Tibial artery (tissue), 4 donors: ENCODE data around the gene PPAN.

Experiments used
- DNase-seq, 2 donors: peaks; one replicate each; pipeline ENCODE4 v3.0.0-alpha.2; 2019
- H3K27ac ChIP-seq, 2 donors: fragments of 200-600 bp; sonication (generic) in 1 of 2; 1 replicate in 1 of 2; 2 replicates in 1 of 2; pipeline ENCODE4 v1.5.1; 2018 to 2019; ENCODE audit warnings: mild to moderate bottlenecking in 1 of 2
- H3K27me3 ChIP-seq, 2 donors: fragments of 200-600 bp; sonication (generic) in 1 of 2; one replicate each; pipeline versions ENCODE4 v1.5.1 to v1.6.0; 2016 to 2019
- H3K36me3 ChIP-seq, 3 donors: fragments of 200-600 bp; sonication (generic) in 2 of 3; one replicate each; pipeline ENCODE4 v1.5.1; 2016 to 2019; ENCODE audit warnings: mild to moderate bottlenecking in 2 of 3
- H3K4me1 ChIP-seq, 4 donors: fragments of 200-600 bp; sonication (generic) in 2 of 4; 1 replicate in 3 of 4; 2 replicates in 1 of 4; pipeline ENCODE4 v1.5.1; 2016 to 2019
- H3K4me3 ChIP-seq, 2 donors: fragments of 200-600 bp; sonication (generic) in 1 of 2; 1 replicate in 1 of 2; 2 replicates in 1 of 2; pipeline ENCODE4 v1.5.1; 2018 to 2019; ENCODE audit warnings: mild to moderate bottlenecking in 2 of 2
- H3K9me3 ChIP-seq, 3 donors: fragments of 200-600 bp; sonication (generic) in 1 of 3; one replicate each; pipeline ENCODE4 v1.5.1; 2016 to 2019
- intact Hi-C: fragments of 100-400 bp; cut with DNase I; formaldehyde crosslinking; loops from one replicate; pipeline ENCODE4 v1.15.0; 2023; ENCODE audit warnings: low total_unique reads
- TF ChIP-seq, protein P1 (sequence below), 2 experiments: fragments of 200-600 bp in 1 of 2; fragments of 450-650 bp in 1 of 2; IDR thresholded peaks; one replicate each; pipeline ENCODE4 v1.5.1; 2017 to 2019; ENCODE audit warnings: antibody characterized with exemption in 2 of 2, mild to moderate bottlenecking in 1 of 2, moderate library complexity in 1 of 2

The PPAN gene

DNA sequence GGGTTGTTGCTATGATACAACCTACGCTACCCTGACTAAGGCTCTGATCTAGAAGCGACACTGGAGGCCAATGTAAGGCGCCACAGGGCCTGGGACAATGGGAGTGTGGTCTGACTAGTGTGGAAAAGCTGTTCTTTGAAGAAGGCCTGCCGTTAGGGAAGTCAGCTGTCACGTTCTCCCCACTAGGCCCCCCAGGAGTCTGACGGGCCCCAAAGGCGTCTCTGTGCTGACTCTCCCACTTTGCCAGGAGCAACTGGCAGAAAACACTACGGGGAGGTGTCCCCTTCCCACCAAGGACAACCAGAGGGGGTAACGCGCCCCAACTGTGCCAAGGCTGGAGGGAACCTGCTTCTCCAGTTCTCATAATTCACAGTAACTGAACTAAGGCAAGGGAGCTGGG lies 38.9 kb downstream of the PPAN start:
- peaks cover 67 to 94% (median 91%) of the 10 kb centered on the region in 3 donors for H3K36me3 ChIP-seq
- TF ChIP-seq, protein P1, sequence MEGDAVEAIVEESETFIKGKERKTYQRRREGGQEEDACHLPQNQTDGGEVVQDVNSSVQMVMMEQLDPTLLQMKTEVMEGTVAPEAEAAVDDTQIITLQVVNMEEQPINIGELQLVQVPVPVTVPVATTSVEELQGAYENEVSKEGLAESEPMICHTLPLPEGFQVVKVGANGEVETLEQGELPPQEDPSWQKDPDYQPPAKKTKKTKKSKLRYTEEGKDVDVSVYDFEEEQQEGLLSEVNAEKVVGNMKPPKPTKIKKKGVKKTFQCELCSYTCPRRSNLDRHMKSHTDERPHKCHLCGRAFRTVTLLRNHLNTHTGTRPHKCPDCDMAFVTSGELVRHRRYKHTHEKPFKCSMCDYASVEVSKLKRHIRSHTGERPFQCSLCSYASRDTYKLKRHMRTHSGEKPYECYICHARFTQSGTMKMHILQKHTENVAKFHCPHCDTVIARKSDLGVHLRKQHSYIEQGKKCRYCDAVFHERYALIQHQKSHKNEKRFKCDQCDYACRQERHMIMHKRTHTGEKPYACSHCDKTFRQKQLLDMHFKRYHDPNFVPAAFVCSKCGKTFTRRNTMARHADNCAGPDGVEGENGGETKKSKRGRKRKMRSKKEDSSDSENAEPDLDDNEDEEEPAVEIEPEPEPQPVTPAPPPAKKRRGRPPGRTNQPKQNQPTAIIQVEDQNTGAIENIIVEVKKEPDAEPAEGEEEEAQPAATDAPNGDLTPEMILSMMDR (IDR thresholded peaks at IDR 0.05): no peak
- H3K27ac ChIP-seq: no peak overlapping the region
- no peaks in the 10 kb centered on the region for H3K9me3 ChIP-seq
- no peak overlapping the region for H3K4me3 ChIP-seq
- intact Hi-C loops: no loop called here
- no peak for DNase-seq
- H3K4me1 ChIP-seq: no peaks in the 10 kb centered on the region
- no peaks in the 10 kb centered on the region for H3K27me3 ChIP-seq

DNA sequence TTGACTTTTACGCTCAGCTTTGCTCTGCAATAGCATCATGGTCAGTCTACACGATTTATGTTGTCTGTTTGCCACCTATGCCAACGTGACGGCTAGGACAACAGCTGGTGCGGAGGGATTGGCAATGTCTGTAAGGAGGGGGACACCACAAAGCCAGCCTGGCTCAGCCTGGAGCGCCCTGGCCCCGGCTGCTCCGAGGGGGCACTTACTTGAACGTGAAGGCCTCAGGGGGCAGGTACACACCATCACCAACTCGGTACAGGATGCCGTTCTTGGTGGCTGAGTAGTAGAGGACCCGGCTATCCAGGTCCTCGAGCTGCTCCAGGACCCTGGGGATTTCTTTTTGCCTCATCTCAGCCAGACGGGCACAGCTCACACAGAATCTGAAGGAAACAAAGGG lies 40.0 kb downstream of the PPAN start:
- intact Hi-C loops: no loop called here
- Histone ChIP-seq H3K27me3 (no peaks in the 10 kb centered on the region), H3K27ac (no peak overlapping the region), H3K36me3 (peaks cover 69 to 94% (median 91%) of the 10 kb centered on the region in 3 donors), H3K9me3 (no peaks in the 10 kb centered on the region), H3K4me1 (no peaks in the 10 kb centered on the region), H3K4me3 (no peak overlapping the region)
- no peak for DNase-seq
- TF ChIP-seq, protein P1 (IDR thresholded peaks at IDR 0.05): no peak

DNA sequence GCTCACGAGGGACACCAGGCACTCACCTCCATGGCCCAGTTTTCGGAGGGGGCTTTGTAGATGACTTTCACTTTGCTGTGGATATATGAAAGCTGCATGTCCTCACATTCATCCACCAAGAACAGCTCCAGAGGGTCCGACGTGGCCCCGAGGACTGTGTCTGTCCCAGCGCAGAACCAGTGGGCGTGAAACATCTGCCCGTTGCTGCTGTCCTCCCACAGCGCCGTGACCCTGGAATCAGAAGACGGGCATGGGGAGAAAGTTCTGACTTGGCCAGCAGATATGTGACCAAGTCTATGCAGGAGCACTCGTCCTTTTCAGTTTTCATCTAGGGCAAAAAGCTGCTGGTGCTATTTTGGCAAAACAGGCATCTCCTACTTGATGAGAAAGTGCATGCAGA lies 43.3 kb downstream of the PPAN start:
- peaks cover 65 to 92% (median 78%) of the 10 kb centered on the region in 3 donors for H3K36me3 ChIP-seq

GRCh38 chr19:10151521-10151920 lies 45.4 kb downstream of the PPAN start:
- Histone ChIP-seq H3K27ac (no peak overlapping the region), H3K4me3 (no peak overlapping the region), H3K27me3 (no peaks in the 10 kb centered on the region), H3K36me3 (peaks cover 48 to 92% (median 78%) of the 10 kb centered on the region in 3 donors), H3K9me3 (no peaks in the 10 kb centered on the region), H3K4me1 (no peaks in the 10 kb centered on the region)
- TF ChIP-seq, protein P1 (IDR thresholded peaks at IDR 0.05): no peak
- intact Hi-C loops: no loop called here
- no peak for DNase-seq

More for the DNA sequence above, 43.3 kb downstream of the PPAN start:
- H3K4me1 ChIP-seq: no peaks in the 10 kb centered on the region
- intact Hi-C loops: no loop called here
- H3K4me3 ChIP-seq: no peak overlapping the region
- DNase-seq: no peak
- TF ChIP-seq, protein P1 (IDR thresholded peaks at IDR 0.05): no peak
- no peaks in the 10 kb centered on the region for H3K27me3 ChIP-seq
- no peak overlapping the region for H3K27ac ChIP-seq
- H3K9me3 ChIP-seq: no peaks in the 10 kb centered on the region

- H3K36me3 ChIP-seq: peaks cover 43 to 92% (median 78%) of the 10 kb centered on the region in 3 donors
- no peak overlapping the region for H3K4me3 ChIP-seq
- TF ChIP-seq, protein P1 (IDR thresholded peaks at IDR 0.05): no peak
- no peaks in the 10 kb centered on the region for H3K4me1 ChIP-seq
- no peak overlapping the region for H3K27ac ChIP-seq
- DNase-seq: no peak
- no peaks in the 10 kb centered on the region for H3K27me3 ChIP-seq
- H3K9me3 ChIP-seq: no peaks in the 10 kb centered on the region
- intact Hi-C loops: no loop called here
Measured at GRCh38 chr19:10152100-10152499, 45.9 kb downstream of the PPAN start.

- TF ChIP-seq, protein P1 (IDR thresholded peaks at IDR 0.05): no peak
- no peak overlapping the region for H3K4me3 ChIP-seq
- H3K27ac ChIP-seq: no peak overlapping the region
- no peaks in the 10 kb centered on the region for H3K27me3 ChIP-seq
- no peaks in the 10 kb centered on the region for H3K9me3 ChIP-seq
- intact Hi-C loops: no loop called here
- peaks cover 61 to 98% (median 86%) of the 10 kb centered on the region in 3 donors for H3K36me3 ChIP-seq
- no peaks in the 10 kb centered on the region for H3K4me1 ChIP-seq
- DNase-seq: no peak
Measured at GRCh38 chr19:10155839-10156238, 49.7 kb downstream of the PPAN start.
